GM23338 (cell line): ENCODE measurements around the gene CEPT1. TPM values are rescaled to one million over a fixed set of nuclear protein-coding genes. Genes with fewer than 3 reads are reported as not detected.

Source experiments
- ATAC-seq: fragments of 200-7000 bp; cut with Tn5 transposase; 3 replicates; pipeline ENCODE4 v1.9.1; 2020
- DNase-seq: peaks from one replicate; pipeline ENCODE4 v3.0.0-alpha.2; 2015; ENCODE audit warnings: low spot score
- H2AFZ ChIP-seq: fragments of 200-600 bp; sonication (generic); 2 replicates; pipeline ENCODE4 v1.8.0; 2016; ENCODE audit warnings: antibody characterized with exemption, mild to moderate bottlenecking, moderate library complexity
- H3F3A ChIP-seq: fragments of 200-600 bp; sonication (generic); replicated peaks from 2 replicates; pipeline ENCODE4 v1.8.0; 2017; ENCODE audit warnings: antibody characterized with exemption, mixed run types, low read depth
- H3K27ac ChIP-seq: fragments of 200-600 bp; sonication (generic); 2 replicates; pipeline ENCODE4 v1.6.1; 2016; ENCODE audit warnings: low read depth
- H3K27me3 ChIP-seq: fragments of 200-600 bp; sonication (generic); 2 replicates; pipeline ENCODE4 v1.8.0; 2016; ENCODE audit warnings: mild to moderate bottlenecking, mixed run types, moderate library complexity; ENCODE audit not compliant: insufficient read depth
- H3K36me3 ChIP-seq: fragments of 200-600 bp; sonication (generic); 2 replicates; pipeline ENCODE4 v1.8.0; 2016; ENCODE audit warnings: mild to moderate bottlenecking; ENCODE audit not compliant: insufficient read depth
- H3K4me1 ChIP-seq: fragments of 200-600 bp; sonication (generic); 2 replicates; pipeline ENCODE4 v1.8.0; 2016; ENCODE audit warnings: mild to moderate bottlenecking, moderate library complexity; ENCODE audit not compliant: insufficient read depth
- H3K4me2 ChIP-seq: fragments of 200-600 bp; sonication (generic); 2 replicates; pipeline ENCODE4 v1.7.1; 2017; ENCODE audit warnings: mixed run types
- H3K4me3 ChIP-seq: fragments of 200-600 bp; sonication (generic); 2 replicates; pipeline ENCODE4 v1.6.1; 2016; ENCODE audit warnings: mixed run types
- H3K79me2 ChIP-seq: fragments of 200-600 bp; sonication (generic); replicated peaks from 2 replicates; pipeline ENCODE4 v1.8.0; 2017; ENCODE audit warnings: mild to moderate bottlenecking; ENCODE audit not compliant: insufficient read depth
- H3K9me2 ChIP-seq: fragments of 200-600 bp; sonication (generic); 2 replicates; pipeline ENCODE4 v1.8.0; 2017; ENCODE audit not compliant: insufficient read depth
- H4K20me1 ChIP-seq: fragments of 200-600 bp; sonication (generic); replicated peaks from 2 replicates; pipeline ENCODE4 v1.8.0; 2017; ENCODE audit warnings: mild to moderate bottlenecking; ENCODE audit not compliant: insufficient read depth
- H3K27ac Mint-ChIP-seq: 2 replicates; pipeline ENCODE4 v1.8.0; 2020; ENCODE audit warnings: inconsistent platforms, mild to moderate bottlenecking, moderate library complexity, mixed read lengths
- H3K27me3 Mint-ChIP-seq: 3 replicates; pipeline ENCODE4 v1.8.0; 2022; ENCODE audit warnings: low read depth, mild to moderate bottlenecking, moderate library complexity, mixed read lengths, inconsistent platforms; ENCODE audit not compliant: insufficient read depth, poor library complexity
- H3K36me3 Mint-ChIP-seq: 3 replicates; pipeline ENCODE4 v1.8.0; 2021; ENCODE audit warnings: low read depth, mild to moderate bottlenecking, inconsistent platforms, moderate library complexity, mixed read lengths
- H3K4me1 Mint-ChIP-seq: 3 replicates; pipeline ENCODE4 v1.8.0; 2020; ENCODE audit warnings: mild to moderate bottlenecking, inconsistent platforms, mixed read lengths
- H3K4me3 Mint-ChIP-seq: 3 replicates; pipeline ENCODE4 v1.8.0; 2021; ENCODE audit warnings: moderate library complexity, mild to moderate bottlenecking, inconsistent platforms, mixed read lengths
- H3K9me3 Mint-ChIP-seq: 3 replicates; pipeline ENCODE4 v1.8.0; 2020; ENCODE audit warnings: moderate library complexity, mild to moderate bottlenecking, inconsistent platforms, mixed read lengths
- CREB1 ChIP-seq: fragments of 250-450 bp; sonication (Bioruptor Pico); IDR thresholded peaks from 2 replicates; pipeline ENCODE4 v1.5.0; 2020; ENCODE audit warnings: low read depth, mild to moderate bottlenecking, moderate library complexity
- EZH2 ChIP-seq: fragments of 200-600 bp; sonication (generic); IDR thresholded peaks from one replicate; pipeline ENCODE4 v1.8.0; 2017; ENCODE audit warnings: antibody characterized with exemption, mild to moderate bottlenecking, low read depth; ENCODE audit not compliant: unreplicated experiment
- EZH2phosphoT487 ChIP-seq: fragments of 200-600 bp; sonication (generic); IDR thresholded peaks from one replicate; pipeline ENCODE4 v1.8.1; 2018; ENCODE audit warnings: antibody characterized with exemption; ENCODE audit not compliant: unreplicated experiment
- JUNB ChIP-seq: IDR thresholded peaks from one replicate; pipeline ENCODE4 v1.6.1; 2016; ENCODE audit warnings: antibody characterized with exemption; ENCODE audit not compliant: unreplicated experiment
- NANOG ChIP-seq: IDR thresholded peaks from 2 replicates; pipeline ENCODE4 v1.6.1; 2016; ENCODE audit warnings: antibody characterized with exemption, borderline replicate concordance
- POLR2AphosphoS5 ChIP-seq: IDR thresholded peaks from 2 replicates; pipeline ENCODE4 v1.6.1; 2016; ENCODE audit warnings: antibody characterized with exemption, low read depth
- STAT1 ChIP-seq: IDR thresholded peaks from one replicate; pipeline ENCODE4 v1.6.1; 2016; ENCODE audit warnings: antibody characterized with exemption; ENCODE audit not compliant: unreplicated experiment
- ZNF114 ChIP-seq: fragments of 250-450 bp; sonication (Bioruptor Pico); IDR thresholded peaks from 2 replicates; pipeline ENCODE4 v1.5.0; 2020; ENCODE audit warnings: mild to moderate bottlenecking, moderate library complexity
- ZNF331 ChIP-seq: fragments of 250-450 bp; sonication (Bioruptor Pico); IDR thresholded peaks from 2 replicates; pipeline ENCODE4 v1.5.0; 2020; ENCODE audit warnings: low read depth, mild to moderate bottlenecking, moderate library complexity
- polyA plus RNA-seq: library from polyadenylated mRNA; unstranded; fragments of >200 nt; fragmentation: Nextera tagmentation; extraction: Ambion mirVana; gene quantifications from 2 replicates; pipeline ENCODE4 v1.2.1, GENCODE V29; 2016
- total RNA-seq: library from RNA; depleted of rRNA; stranded (reverse); fragments of >200 nt; shearing (Covaris generic); gene quantifications from 2 replicates; pipeline ENCODE4 v1.2.3, GENCODE V29; 2014
- TF ChIP-seq, protein P1 (sequence below), 2 experiments: fragments of 200-600 bp in 1 of 2; sonication (generic) in 1 of 2; conservative IDR thresholded peaks; 2 replicates each; pipeline versions ENCODE4 v1.5.1 to v1.6.1; 2016 to 2017; ENCODE audit warnings: antibody characterized with exemption in 2 of 2, low read depth in 2 of 2, mild to moderate bottlenecking in 2 of 2, moderate library complexity in 1 of 2
- TF ChIP-seq, protein P2 (sequence below): IDR thresholded peaks from 2 replicates; pipeline ENCODE4 v1.6.1; 2016; ENCODE audit warnings: antibody characterized with exemption
- TF ChIP-seq, protein P3 (sequence below): IDR thresholded peaks from one replicate; pipeline ENCODE4 v1.6.1; 2018; ENCODE audit warnings: antibody characterized with exemption; ENCODE audit not compliant: unreplicated experiment
- TF ChIP-seq, protein P4 (sequence below): fragments of 250-450 bp; sonication (Bioruptor Pico); IDR thresholded peaks from 2 replicates; pipeline ENCODE4 v1.5.0; 2020; ENCODE audit warnings: mild to moderate bottlenecking, moderate library complexity

The CEPT1 gene
- total and polyA plus RNA-seq, 2 experiments from 2014 or later, result 17.3 to 39.5 TPM

DNA sequence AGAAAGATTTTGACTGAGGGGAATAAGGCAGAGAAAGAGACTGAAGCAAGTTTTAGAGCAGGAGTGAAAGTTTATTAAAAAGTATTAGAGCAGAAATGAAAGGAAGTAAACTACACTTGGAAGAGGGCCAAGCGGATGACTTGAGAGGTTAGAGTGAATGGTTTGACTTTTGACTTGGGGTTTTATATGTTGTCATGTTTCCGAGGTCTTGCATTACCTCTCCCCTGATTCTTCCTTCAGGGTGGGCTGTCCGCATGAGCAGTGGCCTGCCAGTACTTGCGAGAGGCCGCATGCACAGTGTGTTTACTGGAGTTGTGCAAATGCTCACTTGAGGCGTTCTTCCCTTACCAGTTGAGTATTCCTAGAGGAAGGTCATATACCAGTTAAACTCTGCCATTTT, 73.4 kb downstream of the CEPT1 start:
- Mint-ChIP-seq H3K27ac (no peak overlapping the region), H3K27me3 (peaks cover 3% of the 10 kb centered on the region), H3K36me3 (no peaks in the 10 kb centered on the region), H3K9me3 (no peaks in the 10 kb centered on the region), H3K4me1 (peaks cover 29% of the 10 kb centered on the region), H3K4me3 (no peak overlapping the region)
- peaks cover 14% of the 10 kb centered on the region for H3K4me1 ChIP-seq
- no peak for TF ChIP-seq POLR2AphosphoS5
- no peak for TF ChIP-seq JUNB
- no peak for TF ChIP-seq ZNF331 (CRISPR knock-in tag)
- TF ChIP-seq STAT1, result no peak
- TF ChIP-seq CREB1 (CRISPR knock-in tag), result no peak
- TF ChIP-seq EZH2phosphoT487, result no peak
- TF ChIP-seq, protein P1, sequence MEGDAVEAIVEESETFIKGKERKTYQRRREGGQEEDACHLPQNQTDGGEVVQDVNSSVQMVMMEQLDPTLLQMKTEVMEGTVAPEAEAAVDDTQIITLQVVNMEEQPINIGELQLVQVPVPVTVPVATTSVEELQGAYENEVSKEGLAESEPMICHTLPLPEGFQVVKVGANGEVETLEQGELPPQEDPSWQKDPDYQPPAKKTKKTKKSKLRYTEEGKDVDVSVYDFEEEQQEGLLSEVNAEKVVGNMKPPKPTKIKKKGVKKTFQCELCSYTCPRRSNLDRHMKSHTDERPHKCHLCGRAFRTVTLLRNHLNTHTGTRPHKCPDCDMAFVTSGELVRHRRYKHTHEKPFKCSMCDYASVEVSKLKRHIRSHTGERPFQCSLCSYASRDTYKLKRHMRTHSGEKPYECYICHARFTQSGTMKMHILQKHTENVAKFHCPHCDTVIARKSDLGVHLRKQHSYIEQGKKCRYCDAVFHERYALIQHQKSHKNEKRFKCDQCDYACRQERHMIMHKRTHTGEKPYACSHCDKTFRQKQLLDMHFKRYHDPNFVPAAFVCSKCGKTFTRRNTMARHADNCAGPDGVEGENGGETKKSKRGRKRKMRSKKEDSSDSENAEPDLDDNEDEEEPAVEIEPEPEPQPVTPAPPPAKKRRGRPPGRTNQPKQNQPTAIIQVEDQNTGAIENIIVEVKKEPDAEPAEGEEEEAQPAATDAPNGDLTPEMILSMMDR (conservative IDR thresholded peaks at IDR 0.05; ENCODE audit: low read depth in 2 of 2), result no peak
- no peak for TF ChIP-seq ZNF114 (CRISPR knock-in tag)
- TF ChIP-seq EZH2, result no peak
- TF ChIP-seq, protein P2, sequence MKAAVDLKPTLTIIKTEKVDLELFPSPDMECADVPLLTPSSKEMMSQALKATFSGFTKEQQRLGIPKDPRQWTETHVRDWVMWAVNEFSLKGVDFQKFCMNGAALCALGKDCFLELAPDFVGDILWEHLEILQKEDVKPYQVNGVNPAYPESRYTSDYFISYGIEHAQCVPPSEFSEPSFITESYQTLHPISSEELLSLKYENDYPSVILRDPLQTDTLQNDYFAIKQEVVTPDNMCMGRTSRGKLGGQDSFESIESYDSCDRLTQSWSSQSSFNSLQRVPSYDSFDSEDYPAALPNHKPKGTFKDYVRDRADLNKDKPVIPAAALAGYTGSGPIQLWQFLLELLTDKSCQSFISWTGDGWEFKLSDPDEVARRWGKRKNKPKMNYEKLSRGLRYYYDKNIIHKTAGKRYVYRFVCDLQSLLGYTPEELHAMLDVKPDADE, result no peak
- TF ChIP-seq, protein P3, sequence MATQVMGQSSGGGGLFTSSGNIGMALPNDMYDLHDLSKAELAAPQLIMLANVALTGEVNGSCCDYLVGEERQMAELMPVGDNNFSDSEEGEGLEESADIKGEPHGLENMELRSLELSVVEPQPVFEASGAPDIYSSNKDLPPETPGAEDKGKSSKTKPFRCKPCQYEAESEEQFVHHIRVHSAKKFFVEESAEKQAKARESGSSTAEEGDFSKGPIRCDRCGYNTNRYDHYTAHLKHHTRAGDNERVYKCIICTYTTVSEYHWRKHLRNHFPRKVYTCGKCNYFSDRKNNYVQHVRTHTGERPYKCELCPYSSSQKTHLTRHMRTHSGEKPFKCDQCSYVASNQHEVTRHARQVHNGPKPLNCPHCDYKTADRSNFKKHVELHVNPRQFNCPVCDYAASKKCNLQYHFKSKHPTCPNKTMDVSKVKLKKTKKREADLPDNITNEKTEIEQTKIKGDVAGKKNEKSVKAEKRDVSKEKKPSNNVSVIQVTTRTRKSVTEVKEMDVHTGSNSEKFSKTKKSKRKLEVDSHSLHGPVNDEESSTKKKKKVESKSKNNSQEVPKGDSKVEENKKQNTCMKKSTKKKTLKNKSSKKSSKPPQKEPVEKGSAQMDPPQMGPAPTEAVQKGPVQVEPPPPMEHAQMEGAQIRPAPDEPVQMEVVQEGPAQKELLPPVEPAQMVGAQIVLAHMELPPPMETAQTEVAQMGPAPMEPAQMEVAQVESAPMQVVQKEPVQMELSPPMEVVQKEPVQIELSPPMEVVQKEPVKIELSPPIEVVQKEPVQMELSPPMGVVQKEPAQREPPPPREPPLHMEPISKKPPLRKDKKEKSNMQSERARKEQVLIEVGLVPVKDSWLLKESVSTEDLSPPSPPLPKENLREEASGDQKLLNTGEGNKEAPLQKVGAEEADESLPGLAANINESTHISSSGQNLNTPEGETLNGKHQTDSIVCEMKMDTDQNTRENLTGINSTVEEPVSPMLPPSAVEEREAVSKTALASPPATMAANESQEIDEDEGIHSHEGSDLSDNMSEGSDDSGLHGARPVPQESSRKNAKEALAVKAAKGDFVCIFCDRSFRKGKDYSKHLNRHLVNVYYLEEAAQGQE, result no peak
- TF ChIP-seq, protein P4, sequence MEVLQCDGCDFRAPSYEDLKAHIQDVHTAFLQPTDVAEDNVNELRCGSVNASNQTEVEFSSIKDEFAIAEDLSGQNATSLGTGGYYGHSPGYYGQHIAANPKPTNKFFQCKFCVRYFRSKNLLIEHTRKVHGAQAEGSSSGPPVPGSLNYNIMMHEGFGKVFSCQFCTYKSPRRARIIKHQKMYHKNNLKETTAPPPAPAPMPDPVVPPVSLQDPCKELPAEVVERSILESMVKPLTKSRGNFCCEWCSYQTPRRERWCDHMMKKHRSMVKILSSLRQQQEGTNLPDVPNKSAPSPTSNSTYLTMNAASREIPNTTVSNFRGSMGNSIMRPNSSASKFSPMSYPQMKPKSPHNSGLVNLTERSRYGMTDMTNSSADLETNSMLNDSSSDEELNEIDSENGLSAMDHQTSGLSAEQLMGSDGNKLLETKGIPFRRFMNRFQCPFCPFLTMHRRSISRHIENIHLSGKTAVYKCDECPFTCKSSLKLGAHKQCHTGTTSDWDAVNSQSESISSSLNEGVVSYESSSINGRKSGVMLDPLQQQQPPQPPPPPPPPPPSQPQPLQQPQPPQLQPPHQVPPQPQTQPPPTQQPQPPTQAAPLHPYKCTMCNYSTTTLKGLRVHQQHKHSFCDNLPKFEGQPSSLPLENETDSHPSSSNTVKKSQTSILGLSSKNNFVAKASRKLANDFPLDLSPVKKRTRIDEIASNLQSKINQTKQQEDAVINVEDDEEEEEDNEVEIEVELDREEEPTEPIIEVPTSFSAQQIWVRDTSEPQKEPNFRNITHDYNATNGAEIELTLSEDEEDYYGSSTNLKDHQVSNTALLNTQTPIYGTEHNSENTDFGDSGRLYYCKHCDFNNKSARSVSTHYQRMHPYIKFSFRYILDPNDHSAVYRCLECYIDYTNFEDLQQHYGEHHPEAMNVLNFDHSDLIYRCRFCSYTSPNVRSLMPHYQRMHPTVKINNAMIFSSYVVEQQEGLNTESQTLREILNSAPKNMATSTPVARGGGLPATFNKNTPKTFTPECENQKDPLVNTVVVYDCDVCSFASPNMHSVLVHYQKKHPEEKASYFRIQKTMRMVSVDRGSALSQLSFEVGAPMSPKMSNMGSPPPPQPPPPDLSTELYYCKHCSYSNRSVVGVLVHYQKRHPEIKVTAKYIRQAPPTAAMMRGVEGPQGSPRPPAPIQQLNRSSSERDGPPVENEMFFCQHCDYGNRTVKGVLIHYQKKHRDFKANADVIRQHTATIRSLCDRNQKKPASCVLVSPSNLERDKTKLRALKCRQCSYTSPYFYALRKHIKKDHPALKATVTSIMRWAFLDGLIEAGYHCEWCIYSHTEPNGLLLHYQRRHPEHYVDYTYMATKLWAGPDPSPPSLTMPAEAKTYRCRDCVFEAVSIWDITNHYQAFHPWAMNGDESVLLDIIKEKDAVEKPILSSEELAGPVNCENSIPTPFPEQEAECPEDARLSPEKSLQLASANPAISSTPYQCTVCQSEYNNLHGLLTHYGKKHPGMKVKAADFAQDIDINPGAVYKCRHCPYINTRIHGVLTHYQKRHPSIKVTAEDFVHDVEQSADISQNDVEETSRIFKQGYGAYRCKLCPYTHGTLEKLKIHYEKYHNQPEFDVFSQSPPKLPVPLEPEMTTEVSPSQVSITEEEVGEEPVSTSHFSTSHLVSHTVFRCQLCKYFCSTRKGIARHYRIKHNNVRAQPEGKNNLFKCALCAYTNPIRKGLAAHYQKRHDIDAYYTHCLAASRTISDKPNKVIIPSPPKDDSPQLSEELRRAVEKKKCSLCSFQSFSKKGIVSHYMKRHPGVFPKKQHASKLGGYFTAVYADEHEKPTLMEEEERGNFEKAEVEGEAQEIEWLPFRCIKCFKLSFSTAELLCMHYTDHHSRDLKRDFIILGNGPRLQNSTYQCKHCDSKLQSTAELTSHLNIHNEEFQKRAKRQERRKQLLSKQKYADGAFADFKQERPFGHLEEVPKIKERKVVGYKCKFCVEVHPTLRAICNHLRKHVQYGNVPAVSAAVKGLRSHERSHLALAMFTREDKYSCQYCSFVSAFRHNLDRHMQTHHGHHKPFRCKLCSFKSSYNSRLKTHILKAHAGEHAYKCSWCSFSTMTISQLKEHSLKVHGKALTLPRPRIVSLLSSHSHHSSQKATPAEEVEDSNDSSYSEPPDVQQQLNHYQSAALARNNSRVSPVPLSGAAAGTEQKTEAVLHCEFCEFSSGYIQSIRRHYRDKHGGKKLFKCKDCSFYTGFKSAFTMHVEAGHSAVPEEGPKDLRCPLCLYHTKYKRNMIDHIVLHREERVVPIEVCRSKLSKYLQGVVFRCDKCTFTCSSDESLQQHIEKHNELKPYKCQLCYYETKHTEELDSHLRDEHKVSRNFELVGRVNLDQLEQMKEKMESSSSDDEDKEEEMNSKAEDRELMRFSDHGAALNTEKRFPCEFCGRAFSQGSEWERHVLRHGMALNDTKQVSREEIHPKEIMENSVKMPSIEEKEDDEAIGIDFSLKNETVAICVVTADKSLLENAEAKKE (CRISPR knock-in tag), result no peak
- no peak for TF ChIP-seq NANOG
- H3K27ac ChIP-seq, result no peak overlapping the region
- peak overlapping the region; percentile 78; the same call in 1 of the 2 replicates for H2AFZ ChIP-seq
- no peaks in the 10 kb centered on the region for H3K27me3 ChIP-seq
- H3K9me2 ChIP-seq, result peaks cover 37% of the 10 kb centered on the region
- H3K4me2 ChIP-seq, result no peak overlapping the region
- no peaks in the 10 kb centered on the region for H3K36me3 ChIP-seq
- H3K4me3 ChIP-seq, result no peak overlapping the region
- ATAC-seq (no peak), DNase-seq (no peak)
- H3K79me2 ChIP-seq, result no peaks in the 10 kb centered on the region
- no peaks in the 10 kb centered on the region for H3F3A ChIP-seq
- H4K20me1 ChIP-seq, result no peaks in the 10 kb centered on the region
